IMR-90 (cell line): Measurements from ENCODE around the gene ARNT2.

Experiments used
- BHLHE40 ChIP-seq: fragments of 150-350 bp; IDR thresholded peaks from 2 replicates; pipeline ENCODE4 v1.6.1; 2016; ENCODE audit warnings: mild to moderate bottlenecking, low read depth, low read length
- CHD1 ChIP-seq: IDR thresholded peaks from 2 replicates; pipeline ENCODE4 v1.6.1; 2012; ENCODE audit warnings: low read depth, low read length, improper control_type of control experiment
- MAFK ChIP-seq: IDR thresholded peaks from 2 replicates; pipeline ENCODE4 v1.6.1; 2012; ENCODE audit warnings: low read depth, low read length, improper control_type of control experiment
- MAZ ChIP-seq: IDR thresholded peaks from 2 replicates; pipeline ENCODE4 v1.6.1; 2012; ENCODE audit warnings: low read depth, mild to moderate bottlenecking, low read length, improper control_type of control experiment, moderate library complexity, borderline replicate concordance
- MXI1 ChIP-seq: IDR thresholded peaks from 2 replicates; pipeline ENCODE4 v1.6.1; 2012; ENCODE audit warnings: low read depth, mild to moderate bottlenecking, low read length, moderate library complexity, borderline replicate concordance
- POLR2A ChIP-seq: IDR thresholded peaks from 2 replicates; pipeline ENCODE4 v1.6.1; 2012; ENCODE audit warnings: mild to moderate bottlenecking, low read depth, low read length
- RAD21 ChIP-seq: IDR thresholded peaks from 2 replicates; pipeline ENCODE4 v1.6.1; 2012; ENCODE audit warnings: low read length, improper control_type of control experiment
- RCOR1 ChIP-seq: IDR thresholded peaks from 2 replicates; pipeline ENCODE4 v1.6.1; 2012; ENCODE audit warnings: mild to moderate bottlenecking, low read length, improper control_type of control experiment; ENCODE audit not compliant: insufficient replicate concordance
- SMC3 ChIP-seq: fragments of 150-350 bp; IDR thresholded peaks from 2 replicates; pipeline ENCODE4 v1.6.1; 2016; ENCODE audit warnings: low read depth, mild to moderate bottlenecking, antibody characterized with exemption, low read length, moderate library complexity
- TF ChIP-seq, protein P1 (sequence below): conservative IDR thresholded peaks from 2 replicates; pipeline ENCODE4 v1.5.1; 2012; ENCODE audit warnings: mild to moderate bottlenecking, low read depth, low read length, improper control_type of control experiment
- TF ChIP-seq, protein P2 (sequence below): fragments of 150-350 bp; IDR thresholded peaks from 2 replicates; pipeline ENCODE4 v1.6.1; 2017; ENCODE audit warnings: mild to moderate bottlenecking, antibody characterized with exemption, low read length, low read depth

DNA sequence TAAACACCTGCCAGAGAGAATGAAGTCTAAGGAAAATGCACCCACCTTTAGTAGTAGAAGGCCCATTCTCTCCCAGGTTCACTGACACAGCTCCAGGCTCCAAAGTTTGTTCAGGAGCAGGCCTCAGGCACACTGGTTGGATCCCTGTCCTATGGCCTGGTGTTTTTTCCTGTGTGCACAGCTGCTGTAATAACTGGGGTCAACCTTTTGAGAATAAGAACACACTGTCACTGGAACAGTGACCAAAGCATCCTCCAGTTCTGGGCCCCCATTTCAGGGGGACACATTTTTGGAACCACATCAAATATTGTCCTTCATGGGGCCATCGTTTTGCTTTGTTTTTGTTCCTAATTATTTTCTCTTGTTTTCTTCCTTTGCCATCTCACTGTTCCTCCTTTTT, 95.8 kb downstream of the ARNT2 start:
- TF ChIP-seq SMC3 (no peak), MAFK (no peak), MAZ (no peak), POLR2A (no peak), MXI1 (no peak), RCOR1 (no peak), CHD1 (no peak), RAD21 (no peak), BHLHE40 (no peak)
- TF ChIP-seq, protein P1, sequence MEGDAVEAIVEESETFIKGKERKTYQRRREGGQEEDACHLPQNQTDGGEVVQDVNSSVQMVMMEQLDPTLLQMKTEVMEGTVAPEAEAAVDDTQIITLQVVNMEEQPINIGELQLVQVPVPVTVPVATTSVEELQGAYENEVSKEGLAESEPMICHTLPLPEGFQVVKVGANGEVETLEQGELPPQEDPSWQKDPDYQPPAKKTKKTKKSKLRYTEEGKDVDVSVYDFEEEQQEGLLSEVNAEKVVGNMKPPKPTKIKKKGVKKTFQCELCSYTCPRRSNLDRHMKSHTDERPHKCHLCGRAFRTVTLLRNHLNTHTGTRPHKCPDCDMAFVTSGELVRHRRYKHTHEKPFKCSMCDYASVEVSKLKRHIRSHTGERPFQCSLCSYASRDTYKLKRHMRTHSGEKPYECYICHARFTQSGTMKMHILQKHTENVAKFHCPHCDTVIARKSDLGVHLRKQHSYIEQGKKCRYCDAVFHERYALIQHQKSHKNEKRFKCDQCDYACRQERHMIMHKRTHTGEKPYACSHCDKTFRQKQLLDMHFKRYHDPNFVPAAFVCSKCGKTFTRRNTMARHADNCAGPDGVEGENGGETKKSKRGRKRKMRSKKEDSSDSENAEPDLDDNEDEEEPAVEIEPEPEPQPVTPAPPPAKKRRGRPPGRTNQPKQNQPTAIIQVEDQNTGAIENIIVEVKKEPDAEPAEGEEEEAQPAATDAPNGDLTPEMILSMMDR, result no peak
- TF ChIP-seq, protein P2, sequence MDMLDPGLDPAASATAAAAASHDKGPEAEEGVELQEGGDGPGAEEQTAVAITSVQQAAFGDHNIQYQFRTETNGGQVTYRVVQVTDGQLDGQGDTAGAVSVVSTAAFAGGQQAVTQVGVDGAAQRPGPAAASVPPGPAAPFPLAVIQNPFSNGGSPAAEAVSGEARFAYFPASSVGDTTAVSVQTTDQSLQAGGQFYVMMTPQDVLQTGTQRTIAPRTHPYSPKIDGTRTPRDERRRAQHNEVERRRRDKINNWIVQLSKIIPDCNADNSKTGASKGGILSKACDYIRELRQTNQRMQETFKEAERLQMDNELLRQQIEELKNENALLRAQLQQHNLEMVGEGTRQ, result no peak
